Inflammatory macrophage (primary cell): Measurements from ENCODE around the gene PON2.
"Not testable (repeated sequence)": the region's sequence is repeated elsewhere in the genome, so short reads cannot be mapped to it uniquely, and the experiment has no call there.

ENCODE experiments used
- DNase-seq, 2 donors: peaks; one replicate each; pipeline ENCODE4 v3.0.0-alpha.2; 2020 to 2022

Gene PON2

DNA sequence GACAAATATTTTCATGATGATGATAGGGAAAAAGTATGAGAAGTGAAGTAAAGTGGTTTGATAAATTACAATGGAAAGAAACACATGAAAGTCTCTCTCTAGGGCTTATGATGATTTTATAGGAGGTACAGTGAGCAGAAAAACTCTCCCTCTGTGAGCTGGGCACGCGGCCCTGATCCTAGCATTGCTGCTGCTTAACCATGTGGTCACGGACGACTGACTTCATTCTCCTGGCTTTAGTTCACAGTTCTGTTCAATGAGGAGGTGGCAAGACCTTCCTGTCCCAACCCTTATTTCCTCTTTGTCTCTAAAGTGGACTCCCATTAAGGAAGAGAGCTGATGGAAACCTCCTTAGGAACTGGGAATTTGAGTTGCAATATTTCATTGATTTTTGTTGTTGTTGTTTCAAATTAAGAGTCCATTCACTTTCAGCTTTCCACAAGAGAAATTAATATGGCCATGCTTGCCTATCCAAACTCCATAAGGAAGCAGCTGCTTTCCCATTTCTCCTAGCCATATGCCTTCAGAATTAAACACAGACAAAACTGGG lies 30.4 kb downstream of the PON2 start:
- DNase-seq = no peak

DNA sequence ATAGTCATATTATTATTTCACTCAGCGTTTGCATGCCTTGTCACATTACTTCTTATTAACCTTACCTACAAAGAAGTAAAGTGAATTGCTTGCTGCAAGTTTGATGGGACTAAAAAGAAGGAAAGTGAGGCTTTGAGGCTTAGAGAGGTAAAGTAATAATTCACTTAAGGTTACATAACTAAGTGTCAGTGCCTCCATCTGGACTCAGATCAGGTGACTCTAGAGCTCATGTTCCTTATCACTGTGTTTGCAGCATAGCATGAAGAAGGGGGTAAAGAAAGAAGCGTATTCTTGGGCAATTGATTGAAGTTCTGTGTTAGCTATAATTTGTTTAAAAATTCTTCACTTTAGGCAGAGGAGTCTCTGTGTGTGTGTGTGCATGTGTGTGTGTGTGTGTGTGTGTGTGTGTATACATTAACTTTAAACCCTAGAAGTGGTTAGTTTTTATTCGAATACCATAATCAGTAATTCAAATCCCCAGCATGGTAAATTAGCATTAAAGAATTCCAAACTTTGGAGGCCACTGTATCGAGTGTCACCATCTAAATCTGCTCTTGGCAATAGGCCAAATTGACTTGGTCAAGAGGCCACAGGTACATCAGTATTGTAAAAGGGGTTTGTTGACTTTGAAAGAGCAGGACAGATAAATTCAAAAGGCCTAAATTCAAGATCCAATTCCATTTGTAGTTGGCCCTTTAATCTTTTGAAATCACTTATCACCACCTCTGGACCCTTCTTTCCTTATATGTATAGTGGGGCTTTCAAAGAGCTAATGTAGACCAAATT lies 36.5 kb downstream of the PON2 start:
- DNase-seq = no peak

DNA sequence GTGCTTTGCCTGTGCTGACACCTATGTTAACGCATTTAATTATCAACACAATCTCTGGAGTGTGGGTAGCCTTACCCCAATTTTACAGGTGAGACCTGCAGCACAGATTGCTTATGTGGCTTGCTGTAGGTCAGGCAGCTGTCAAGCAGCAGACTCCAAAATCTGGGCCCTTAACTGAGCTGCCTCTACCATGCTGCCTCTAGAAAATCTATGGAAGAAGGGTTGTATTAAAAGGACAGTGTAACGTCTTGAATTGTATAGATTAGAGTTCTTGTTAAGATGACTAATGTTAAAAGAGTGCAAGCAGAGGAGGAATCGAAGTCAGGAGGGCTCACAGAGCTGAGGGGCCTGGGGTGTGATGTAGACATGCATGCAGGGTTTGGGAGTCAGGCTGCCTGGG lies 37.4 kb downstream of the PON2 start:
- DNase-seq = no peak

DNA sequence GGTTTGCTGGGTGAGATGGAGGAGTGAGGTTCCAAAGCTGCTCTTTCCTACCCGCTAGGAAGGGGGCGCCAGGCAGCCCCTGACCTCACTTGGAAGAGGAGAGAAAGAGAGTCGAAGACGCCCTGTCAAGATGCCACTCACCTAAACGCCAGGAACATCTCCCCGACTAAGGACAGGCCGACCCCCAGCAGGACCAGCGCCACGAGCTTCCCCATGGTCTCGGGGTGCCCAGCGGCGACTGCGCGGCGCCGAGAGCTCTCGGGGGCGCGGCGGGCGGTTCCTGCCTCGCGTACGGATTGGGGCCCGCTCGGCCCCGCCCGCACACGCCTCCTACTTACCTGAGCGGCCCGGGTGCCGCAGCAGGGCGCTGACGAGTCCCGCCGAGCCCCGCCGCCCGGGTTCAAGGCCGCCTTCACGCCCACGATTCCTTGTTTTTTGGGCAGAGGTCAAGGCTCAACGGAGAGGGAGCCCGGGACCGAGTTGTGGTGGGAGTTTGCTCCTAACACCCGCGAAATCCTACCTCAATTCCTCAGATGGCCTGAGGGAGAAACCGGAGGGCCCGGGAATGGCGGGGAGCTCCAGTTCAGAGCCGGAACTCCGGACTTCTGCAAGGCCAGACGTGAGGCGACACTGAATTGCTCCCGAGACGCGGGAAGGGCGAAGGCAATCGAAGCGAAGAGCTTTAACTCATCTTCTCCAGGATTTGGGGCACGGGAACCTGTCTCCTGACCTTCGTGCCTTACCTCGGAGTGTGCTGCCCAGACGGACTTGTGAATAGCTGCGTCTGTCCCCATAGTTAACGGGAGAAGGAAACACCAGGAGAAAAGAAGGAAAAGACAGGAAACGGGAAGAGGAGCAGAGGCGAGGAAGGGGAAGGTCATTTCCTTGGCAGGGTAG lies 38.4 kb downstream of the PON2 start, which contains the start of gene PON3:
Gene PON3 (minus strand): TSS at position 240 of the 897 bp plus-strand sequence. CDS start 25 bp downstream, at position 215.
- peak in 1 of 2 donors; percentile 2 for DNase-seq

DNA sequence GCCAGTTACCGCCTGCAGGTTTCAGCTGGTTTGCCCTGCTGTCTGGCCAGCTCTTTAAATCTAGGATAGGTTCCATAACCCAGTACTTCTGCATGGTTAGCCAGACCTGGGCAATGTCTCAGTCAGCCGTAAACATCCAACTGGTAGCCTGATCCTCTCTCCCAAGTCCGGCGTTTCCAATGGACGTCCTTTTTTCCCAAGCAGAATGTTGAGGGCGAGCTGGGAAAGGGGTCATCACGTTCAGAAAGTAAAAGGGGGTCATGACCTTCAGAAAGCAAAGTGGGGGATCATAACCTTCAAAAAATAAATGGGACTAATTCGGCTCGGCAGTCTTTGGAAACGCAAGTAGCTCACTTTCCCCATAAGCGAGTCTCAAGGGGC lies 39.1 kb downstream of the PON2 start:
- DNase-seq = no peak

DNA sequence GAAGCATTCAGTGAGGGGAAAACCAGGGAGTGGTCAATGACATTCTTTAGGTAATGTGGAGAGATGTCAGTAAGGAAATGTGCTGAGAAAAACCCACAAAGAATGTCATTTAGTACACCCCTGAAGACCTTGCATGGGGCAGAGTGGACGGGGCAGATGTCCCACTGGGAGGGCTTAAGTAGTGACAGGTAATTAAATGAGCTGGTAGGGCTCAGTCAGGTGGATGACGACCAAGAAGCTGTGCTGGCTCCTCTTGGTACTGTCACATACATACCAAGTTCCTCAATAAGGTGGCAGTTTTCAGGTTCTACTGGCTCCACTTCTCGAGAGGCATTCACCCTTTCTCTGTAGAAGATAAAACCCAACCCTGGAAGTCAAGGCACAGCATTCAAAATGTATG lies 40.5 kb downstream of the PON2 start:
- DNase-seq = no peak

DNA sequence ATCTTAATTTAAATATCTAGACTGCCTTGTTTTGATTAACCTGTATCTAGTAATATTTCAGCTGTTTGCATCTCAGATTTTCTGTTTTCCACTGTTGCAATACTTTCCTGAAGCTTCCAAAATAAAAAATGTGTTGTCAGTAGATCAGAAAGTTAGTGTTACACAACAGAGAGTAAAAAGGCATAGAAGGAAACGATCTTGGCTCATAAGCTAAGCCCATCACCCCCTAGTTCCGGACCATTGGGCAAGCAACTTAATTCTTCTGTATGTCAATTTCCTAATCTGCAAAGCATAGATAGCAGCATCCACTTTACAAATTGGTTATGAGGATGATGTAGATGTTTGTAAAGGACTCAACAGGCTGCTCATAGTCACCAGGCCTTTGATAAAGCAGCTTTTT lies 43.1 kb downstream of the PON2 start:
- no peak for DNase-seq

DNA sequence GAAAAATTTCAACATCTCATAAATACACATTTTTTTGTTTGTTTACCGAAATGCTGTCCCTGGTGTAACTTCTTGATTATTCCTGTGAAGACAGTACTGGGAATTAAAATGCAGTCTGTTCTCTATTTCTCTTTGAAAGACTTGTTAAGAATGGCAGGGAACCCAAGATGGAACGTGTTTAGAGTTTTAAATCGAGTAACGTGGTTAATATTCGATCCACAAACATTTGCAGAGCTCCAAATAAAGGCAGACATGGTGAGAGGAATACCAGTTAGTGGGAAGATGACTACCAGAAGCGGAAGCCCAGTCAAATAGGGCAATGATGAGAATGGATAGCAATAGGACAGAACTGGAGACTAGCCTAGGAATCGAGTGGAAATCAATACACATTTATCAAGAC lies 45.3 kb downstream of the PON2 start:
- no peak for DNase-seq

DNA sequence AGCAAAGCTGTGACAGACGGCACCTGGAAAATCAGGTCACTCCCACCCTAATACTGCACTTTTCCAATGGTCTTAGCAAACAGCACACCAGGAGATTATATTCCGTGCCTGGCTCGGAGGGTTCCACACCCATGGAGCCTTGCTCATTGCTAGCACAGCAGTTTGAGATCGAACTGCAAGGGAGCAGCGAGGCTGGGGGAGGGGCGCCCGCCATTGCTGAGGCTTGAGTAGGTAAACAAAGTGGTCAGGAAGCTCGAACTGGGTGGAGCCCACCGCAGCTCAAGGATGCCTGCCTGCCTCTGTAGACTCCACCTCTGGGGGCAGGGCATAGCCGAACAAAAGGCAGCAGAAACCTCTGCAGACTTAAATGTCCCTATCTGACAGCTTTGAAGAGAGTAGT lies 55.4 kb downstream of the PON2 start:
- not testable (repeated sequence) for DNase-seq

DNA sequence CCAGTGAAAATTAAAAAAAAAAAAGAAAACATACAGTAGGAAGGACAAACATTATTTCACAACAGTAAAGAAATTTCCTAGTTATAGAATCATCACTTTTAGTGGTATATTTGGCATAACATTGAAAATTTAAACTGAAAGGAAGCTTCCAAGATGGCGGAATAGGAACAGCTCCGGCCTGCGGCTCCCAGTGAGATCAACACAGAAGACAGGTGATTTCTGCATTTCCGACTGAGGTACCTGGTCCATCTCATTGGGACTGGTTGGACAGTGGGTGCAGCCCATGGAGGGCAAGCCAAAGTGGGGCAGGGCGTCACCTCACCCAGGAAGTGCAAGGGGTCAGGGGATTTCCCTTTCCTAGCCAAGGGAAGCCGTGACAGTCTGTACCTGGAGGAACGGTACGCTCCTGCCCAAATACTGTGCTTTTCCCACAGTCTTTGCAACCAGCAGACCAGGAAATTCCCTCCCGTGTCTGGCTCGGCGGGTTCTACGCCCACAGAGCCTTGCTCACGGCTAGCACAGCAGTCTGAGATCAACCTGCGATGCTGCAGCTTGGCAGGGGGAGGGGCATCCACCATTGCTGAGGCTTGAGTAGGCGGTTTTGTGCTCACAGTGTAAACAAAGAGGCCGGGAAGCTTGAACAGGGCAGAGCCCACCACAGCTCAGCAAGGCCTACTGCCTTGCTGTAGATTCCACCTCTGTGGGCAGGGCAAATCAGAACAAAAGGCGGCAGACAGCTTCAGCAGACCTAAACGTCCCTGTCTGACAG lies 58.0 kb downstream of the PON2 start:
- no peak for DNase-seq

DNA sequence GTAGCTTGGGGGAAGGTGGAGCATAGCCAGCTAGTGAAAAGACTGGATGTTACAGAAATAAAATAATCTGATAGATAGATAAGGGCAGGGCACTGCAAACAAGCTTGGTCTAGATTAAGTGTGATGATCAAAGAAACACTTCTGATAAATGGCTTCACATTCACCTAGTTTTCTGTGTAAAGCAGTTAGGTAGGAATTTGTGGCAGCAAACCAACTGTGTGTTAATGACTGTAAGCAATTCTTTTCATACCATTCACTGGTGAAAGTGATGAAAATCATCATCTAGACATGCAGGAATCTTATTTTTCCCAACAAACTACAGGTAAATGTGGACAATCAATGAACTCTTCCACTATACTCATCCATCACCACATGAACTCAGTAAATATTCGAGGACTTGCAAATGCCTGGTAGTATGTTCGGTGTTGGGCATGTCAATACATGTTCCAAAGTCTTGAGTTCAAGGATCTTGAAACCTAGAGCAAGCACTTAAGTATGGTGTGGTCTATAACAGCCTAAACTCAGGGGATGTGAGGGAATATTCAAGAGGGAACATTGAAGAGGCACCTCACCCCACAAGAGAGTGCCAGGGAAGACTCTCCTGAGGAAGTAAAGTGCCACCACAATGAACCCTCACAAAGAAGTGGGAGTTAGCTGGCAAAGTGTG lies 59.1 kb downstream of the PON2 start:
- DNase-seq = no peak

DNA sequence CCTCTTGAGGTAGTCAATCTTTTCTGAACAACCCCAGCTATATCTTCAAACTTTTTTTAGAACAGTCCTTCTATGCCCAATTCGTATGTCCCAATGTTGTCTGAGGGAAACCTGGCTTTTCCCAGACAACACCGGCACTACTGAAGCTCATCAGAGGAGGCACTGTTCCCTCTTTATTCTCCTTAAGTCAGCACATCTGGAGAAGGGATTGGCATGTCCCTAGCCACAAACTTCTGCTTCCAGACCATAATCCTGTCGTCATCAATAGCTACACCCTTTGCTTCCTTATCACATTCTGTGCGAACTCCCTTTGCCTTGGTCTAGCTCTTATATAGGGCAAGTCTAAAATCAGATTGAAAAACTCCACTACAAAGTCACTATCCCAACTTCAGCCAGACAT lies 61.5 kb downstream of the PON2 start:
- no peak for DNase-seq

DNA sequence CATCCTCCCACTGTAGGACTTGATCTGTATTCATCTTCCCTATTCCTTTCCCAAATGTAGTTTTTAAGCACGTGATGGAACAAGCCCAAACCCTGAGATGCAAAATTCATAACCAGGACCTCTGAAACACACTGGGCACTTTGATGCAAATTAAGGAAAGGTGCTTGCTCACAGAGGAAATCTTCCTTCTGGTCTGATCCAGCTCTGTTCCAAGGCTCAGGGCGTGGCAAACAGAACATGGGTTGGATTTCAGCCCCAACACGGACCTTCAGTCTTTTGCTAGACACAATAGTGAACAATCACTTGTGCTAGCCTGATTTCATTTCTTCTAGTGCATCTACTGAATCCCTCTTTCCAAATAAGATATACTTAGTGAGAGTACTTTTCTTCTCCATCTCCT lies 66.6 kb downstream of the PON2 start:
- no peak for DNase-seq

DNA sequence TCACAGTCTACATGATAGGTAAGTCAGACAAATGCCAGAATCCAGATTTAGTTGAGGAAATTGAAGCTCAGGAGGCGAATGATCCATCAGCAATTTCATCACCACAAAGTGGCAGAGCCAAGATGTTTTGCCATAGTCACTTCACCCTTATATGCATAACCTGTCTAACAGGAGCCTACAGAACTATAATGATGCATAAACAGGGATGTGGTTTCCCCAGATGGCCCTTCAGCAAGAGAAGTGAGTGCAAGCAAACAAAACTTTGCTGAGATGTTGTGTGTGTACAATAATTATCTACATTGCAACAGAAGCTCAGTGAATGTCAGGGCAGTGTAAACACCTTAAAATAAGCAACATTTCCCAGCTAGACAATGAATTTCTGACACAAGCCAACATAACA lies 67.2 kb downstream of the PON2 start:
- no peak for DNase-seq

DNA sequence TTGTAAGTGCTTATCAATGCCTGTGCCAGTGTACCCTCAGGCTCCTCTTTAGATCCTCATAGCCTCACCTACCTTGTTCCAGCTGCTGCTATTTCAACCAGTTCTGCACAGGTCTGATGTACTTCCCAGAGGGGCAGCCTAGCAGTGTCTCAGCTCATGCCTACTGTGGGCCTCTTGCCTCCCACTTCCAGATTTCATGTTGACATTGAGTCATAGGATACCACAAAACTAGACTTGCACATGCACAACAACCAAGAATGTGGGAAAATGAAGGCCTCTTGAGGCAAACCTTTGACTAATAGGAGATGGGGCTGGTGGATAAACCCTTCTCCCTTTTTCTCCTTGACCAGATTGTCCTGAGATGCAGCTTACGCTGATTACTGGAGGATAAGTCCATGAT lies 69.7 kb downstream of the PON2 start:
- no peak for DNase-seq

DNA sequence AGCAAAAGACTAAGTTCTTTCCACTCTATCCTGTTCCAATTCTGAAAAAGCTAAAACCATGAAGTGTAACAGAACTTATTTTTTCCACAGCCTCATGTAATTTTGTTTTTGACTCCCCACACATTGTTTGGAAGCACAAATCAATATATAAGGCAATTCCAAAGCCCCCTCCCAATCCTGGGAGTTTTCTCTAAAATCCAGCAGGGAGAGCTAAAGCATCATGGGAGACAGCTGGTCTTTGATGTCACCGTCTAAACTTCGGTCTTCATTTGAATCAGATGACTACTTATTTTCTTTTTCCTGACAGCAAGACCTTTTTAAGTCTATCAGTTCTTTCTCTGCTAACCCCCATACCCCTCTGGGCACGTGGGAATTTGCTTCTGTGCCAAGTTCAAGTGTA lies 77.2 kb downstream of the PON2 start:
- no peak for DNase-seq
